ENCODE measurements around the gene SNX11. TPM values are rescaled to one million over a fixed set of nuclear protein-coding genes. Genes with fewer than 3 reads are reported as not detected.

SNX11 gene
- total RNA-seq, 2 experiments from 2014 or later: 27.2 to 29.5 TPM

GRCh38 chr17:48122665-48123045 is 15.1 kb downstream of the SNX11 start:
- ChIA-PET POLR2A (interaction anchor here (0.6 to 5.3 kb wide), 3 partner anchors 15 to 84 kb away, joined by 3 to 23 read pairs (median 3); partner anchors contain the start of genes CBX1 and SNX11), CTCF (interaction anchor here (0.6 to 5.4 kb wide), 4 partner anchors 10 to 173 kb away, joined by 3 to 39 read pairs (median 4); no protein-coding TSS in a partner anchor)
- Mint-ChIP-seq H3K9me3 (no peaks in the 10 kb centered on the region), H3K4me1 (ENCODE audit: low read depth) (no peaks in the 10 kb centered on the region), H3K4me3 (no peak overlapping the region), H3K27me3 (no peaks in the 10 kb centered on the region), H3K27ac (no peak overlapping the region), H3K36me3 (ENCODE audit: low read depth) (peaks cover 29% of the 10 kb centered on the region)
- no peak for ATAC-seq
- no peak for DNase-seq
- TF ChIP-seq, protein P1, sequence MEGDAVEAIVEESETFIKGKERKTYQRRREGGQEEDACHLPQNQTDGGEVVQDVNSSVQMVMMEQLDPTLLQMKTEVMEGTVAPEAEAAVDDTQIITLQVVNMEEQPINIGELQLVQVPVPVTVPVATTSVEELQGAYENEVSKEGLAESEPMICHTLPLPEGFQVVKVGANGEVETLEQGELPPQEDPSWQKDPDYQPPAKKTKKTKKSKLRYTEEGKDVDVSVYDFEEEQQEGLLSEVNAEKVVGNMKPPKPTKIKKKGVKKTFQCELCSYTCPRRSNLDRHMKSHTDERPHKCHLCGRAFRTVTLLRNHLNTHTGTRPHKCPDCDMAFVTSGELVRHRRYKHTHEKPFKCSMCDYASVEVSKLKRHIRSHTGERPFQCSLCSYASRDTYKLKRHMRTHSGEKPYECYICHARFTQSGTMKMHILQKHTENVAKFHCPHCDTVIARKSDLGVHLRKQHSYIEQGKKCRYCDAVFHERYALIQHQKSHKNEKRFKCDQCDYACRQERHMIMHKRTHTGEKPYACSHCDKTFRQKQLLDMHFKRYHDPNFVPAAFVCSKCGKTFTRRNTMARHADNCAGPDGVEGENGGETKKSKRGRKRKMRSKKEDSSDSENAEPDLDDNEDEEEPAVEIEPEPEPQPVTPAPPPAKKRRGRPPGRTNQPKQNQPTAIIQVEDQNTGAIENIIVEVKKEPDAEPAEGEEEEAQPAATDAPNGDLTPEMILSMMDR (IDR thresholded peaks at IDR 0.05): no peak
- intact Hi-C loops (cut with micrococcal nuclease): no loop called here

DNA sequence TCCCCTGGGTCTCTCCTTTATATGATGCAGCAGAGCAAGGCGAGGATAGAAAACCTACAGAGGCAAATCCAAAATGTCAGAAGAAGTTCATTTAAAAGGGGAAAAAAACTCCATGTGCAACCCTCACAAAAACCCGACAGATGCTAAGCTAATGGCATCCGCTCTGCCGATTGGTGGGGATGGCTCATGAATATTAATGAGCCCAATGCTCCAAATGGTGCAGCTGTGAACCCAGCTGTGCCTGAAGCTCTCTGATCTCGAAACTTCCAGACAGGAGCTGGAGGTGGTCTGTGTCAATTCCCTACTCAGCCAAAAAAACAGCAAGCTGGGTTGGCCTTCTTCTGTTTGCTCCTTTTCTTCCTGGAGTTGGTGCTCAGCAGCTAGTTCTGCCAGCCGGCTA is 15.5 kb downstream of the SNX11 start:
- no peak for DNase-seq
- Mint-ChIP-seq H3K4me3 (no peak overlapping the region), H3K27me3 (no peaks in the 10 kb centered on the region), H3K4me1 (ENCODE audit: low read depth) (no peaks in the 10 kb centered on the region), H3K27ac (no peak overlapping the region), H3K36me3 (ENCODE audit: low read depth) (peaks cover 25% of the 10 kb centered on the region), H3K9me3 (no peaks in the 10 kb centered on the region)
- intact Hi-C loops (cut with micrococcal nuclease): no loop called here
- TF ChIP-seq, protein P1 (IDR thresholded peaks at IDR 0.05): no peak
- CTCF ChIA-PET: interaction anchor here (0.6 to 5.4 kb wide), 8 partner anchors 8 to 174 kb away, joined by 3 to 39 read pairs (median 4); no protein-coding TSS in a partner anchor
- POLR2A ChIA-PET: interaction anchor here (0.6 to 5.3 kb wide), 3 partner anchors 10 to 84 kb away, joined by 3 to 23 read pairs (median 6); partner anchors contain the start of gene SNX11
- no peak for ATAC-seq

- CTCF ChIA-PET: interaction anchor here (0.9 to 5.4 kb wide), 8 partner anchors 8 to 99 kb away, joined by 3 to 39 read pairs (median 4); partner anchors contain the start of gene SNX11
- DNase-seq (no peak), ATAC-seq (peak; percentile 30)
- TF ChIP-seq, protein P1 (IDR thresholded peaks at IDR 0.05): no peak
- Mint-ChIP-seq H3K36me3 (ENCODE audit: low read depth) (peaks cover 25% of the 10 kb centered on the region), H3K4me3 (no peak overlapping the region), H3K9me3 (no peaks in the 10 kb centered on the region), H3K27ac (peak overlapping the region; percentile 59), H3K27me3 (no peaks in the 10 kb centered on the region), H3K4me1 (ENCODE audit: low read depth) (no peaks in the 10 kb centered on the region)
- intact Hi-C loops (cut with micrococcal nuclease): no loop called here
- POLR2A ChIA-PET: interaction anchor here (0.6 to 5.3 kb wide), 5 partner anchors 10 to 44 kb away, joined by 3 to 23 read pairs (median 3); partner anchors contain the start of gene SNX11
Measured at GRCh38 chr17:48123776-48124388, 16.3 kb downstream of the SNX11 start.

DNA sequence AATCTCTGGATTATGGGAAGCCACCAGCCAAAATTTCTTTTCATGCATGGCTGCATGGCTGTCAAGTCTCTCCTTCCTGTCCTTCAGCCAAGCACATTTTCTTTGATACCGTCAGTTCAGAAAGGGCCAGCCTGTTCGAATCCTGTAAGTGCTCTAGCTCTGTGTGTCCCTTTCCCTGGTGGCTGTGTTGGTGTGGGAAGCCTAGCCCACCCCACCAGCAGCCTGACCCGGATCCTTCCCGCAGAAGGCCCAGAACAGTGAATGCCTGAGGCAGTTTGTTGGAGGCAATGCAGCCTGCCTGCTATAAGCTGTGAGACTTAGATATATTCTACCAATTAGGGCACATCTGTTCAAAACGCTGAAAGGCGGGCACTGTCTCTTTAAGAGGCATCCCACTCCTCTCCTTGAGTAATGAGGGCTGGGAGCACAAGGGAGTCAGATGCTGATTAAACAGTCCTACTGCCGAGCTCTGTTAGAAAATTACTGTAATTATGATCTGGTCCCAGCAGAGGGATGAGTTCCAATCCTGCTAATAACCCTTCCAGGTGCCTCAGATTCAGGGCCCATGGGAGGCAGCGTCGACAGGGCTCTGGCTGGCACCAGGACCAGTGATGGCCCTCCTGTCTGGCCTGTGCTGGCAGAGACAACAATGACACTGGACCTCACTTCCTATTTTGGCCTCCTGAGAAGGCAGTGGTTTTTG is 18.4 kb downstream of the SNX11 start:
- Mint-ChIP-seq H3K4me1 (ENCODE audit: low read depth) (no peaks in the 10 kb centered on the region), H3K4me3 (no peak overlapping the region), H3K9me3 (no peaks in the 10 kb centered on the region), H3K27me3 (no peaks in the 10 kb centered on the region), H3K36me3 (ENCODE audit: low read depth) (peaks cover 17% of the 10 kb centered on the region), H3K27ac (no peak overlapping the region)
- ChIA-PET POLR2A (interaction anchor here (1.0 to 5.3 kb wide), 3 partner anchors 8 to 18 kb away, joined by 3 to 23 read pairs (median 3); partner anchors contain the start of gene SNX11), CTCF (interaction anchor here (1.1 to 5.4 kb wide), 2 partner anchors 29 to 45 kb away, joined by 4 to 39 read pairs; no protein-coding TSS in a partner anchor)
- ATAC-seq (no peak), DNase-seq (no peak)
- intact Hi-C loops (cut with micrococcal nuclease): no loop called here
- TF ChIP-seq, protein P1 (IDR thresholded peaks at IDR 0.05): no peak
